Kidney (tissue), 14 donors: ENCODE measurements around the gene WDR12. TPM values are rescaled to one million over a fixed set of nuclear protein-coding genes. Genes with fewer than 3 reads are reported as not detected.
"Not testable (repeated sequence)": the region's sequence is repeated elsewhere in the genome, so short reads cannot be mapped to it uniquely, and the experiment has no call there.

Experiments used
- DNase-seq, 5 donors: peaks; one replicate each; pipeline ENCODE4 v3.0.0-alpha.2; 2013 to 2020
- FAIRE-seq: peaks from 2 replicates; lab custom pipeline; 2012; peaks lifted over from hg19 to GRCh38; lab: Jason Lieb, UNC
- H3K27ac ChIP-seq, 2 donors: one replicate each; pipeline ENCODE4 v1.7.0; 2013; ENCODE audit warnings: low read depth in 2 of 2, low read length in 2 of 2, inconsistent platforms in 1 of 2
- H3K27me3 ChIP-seq: one replicate; pipeline ENCODE4 v1.7.1; 2013; ENCODE audit warnings: low read length, inconsistent platforms; ENCODE audit not compliant: control insufficient read depth, insufficient read depth
- H3K36me3 ChIP-seq, 3 donors: one replicate each; pipeline versions ENCODE4 v1.7.0 to v1.7.1; 2013; ENCODE audit warnings: low read length in 3 of 3, control low read depth in 1 of 3, inconsistent platforms in 1 of 3; ENCODE audit not compliant: insufficient read depth in 3 of 3, control insufficient read depth in 2 of 3
- H3K4me1 ChIP-seq, 3 donors: one replicate each; pipeline versions ENCODE4 v1.7.0 to v1.7.1; 2013; ENCODE audit warnings: low read length in 3 of 3, inconsistent platforms in 1 of 3, low read depth in 1 of 3; ENCODE audit not compliant: control insufficient read depth in 2 of 3, insufficient read depth in 2 of 3
- H3K4me3 ChIP-seq, 3 donors: one replicate each; pipeline versions ENCODE4 v1.7.0 to v1.8.1; 2013; ENCODE audit warnings: low read length in 3 of 3, control low read depth in 1 of 3, inconsistent platforms in 1 of 3
- H3K9ac ChIP-seq, 3 donors: one replicate each; pipeline versions ENCODE4 v1.7.0 to v1.7.1; 2013; ENCODE audit warnings: low read length in 3 of 3, control low read depth in 1 of 3, inconsistent platforms in 1 of 3
- H3K9me3 ChIP-seq, 3 donors: one replicate each; pipeline versions ENCODE4 v1.7.0 to v1.7.1; 2013; ENCODE audit warnings: low read length in 3 of 3, control low read depth in 1 of 3, inconsistent platforms in 1 of 3; ENCODE audit not compliant: control insufficient read depth in 2 of 3, insufficient read depth in 1 of 3
- CTCF ChIP-seq: IDR thresholded peaks from 3 replicates; pipeline ENCODE4 v1.5.1; 2012; ENCODE audit warnings: mild to moderate bottlenecking, moderate library complexity, borderline replicate concordance; ENCODE audit not compliant: insufficient read depth; ENCODE audit errors: extremely low read depth
- intact Hi-C: fragments of 100-400 bp; cut with DNase I; formaldehyde crosslinking; loops from one replicate; pipeline ENCODE4 v1.11.1; 2022
- polyA plus RNA-seq: library from polyadenylated mRNA; stranded (reverse); fragments of 350-450 nt; fragmentation: Illumina TruSeq; extraction: RNeasy Lipid Tissue Mini Kit (QIAGEN cat#74804); gene quantifications from one replicate; pipeline ENCODE4 v1.2.3, GENCODE V29; 2014; ENCODE audit warnings: low read depth, low replicate concordance; ENCODE audit not compliant: insufficient read depth
- total RNA-seq: library from RNA; stranded (reverse); fragmentation: NEBNext Ultra II Directional; extraction: Animal tissue kit (Norgen Biotek cat#: 25700); gene quantifications from one replicate; pipeline ENCODE4 v1.2.1, GENCODE V29; 2021
- donor health status: control.
- donor health status: control.
- donor health status: control.
- donor health status: control.
- donor health status: control.
- donor health status: DM: yes; HTN: yes; CAD: no.
- donor health status: Normal renal cell carcinoma (clear cell type).

The WDR12 gene
- total and polyA plus RNA-seq, 2 donors from 2014 or later: 37.8 to 55.0 TPM

GRCh38 chr2:202861987-202862386, 49.5 kb downstream of the WDR12 start:
- no peak overlapping the region for H3K4me3 ChIP-seq
- intact Hi-C loops: no loop called here
- DNase-seq (no peak), FAIRE-seq (no peak)
- H3K27me3 ChIP-seq: no peaks in the 10 kb centered on the region
- no peak for TF ChIP-seq CTCF
- H3K9ac ChIP-seq: no peak overlapping the region
- no peaks in the 10 kb centered on the region for H3K4me1 ChIP-seq
- H3K27ac ChIP-seq: no peak overlapping the region
- no peaks in the 10 kb centered on the region for H3K36me3 ChIP-seq
- no peaks in the 10 kb centered on the region for H3K9me3 ChIP-seq

- intact Hi-C loops: no loop called here
- FAIRE-seq: no peak
- Histone ChIP-seq H3K4me3 (no peak overlapping the region), H3K9me3 (no peaks in the 10 kb centered on the region), H3K36me3 (no peaks in the 10 kb centered on the region), H3K27me3 (no peaks in the 10 kb centered on the region), H3K9ac (no peak overlapping the region), H3K27ac (no peak overlapping the region), H3K4me1 (no peaks in the 10 kb centered on the region)
- no peak for DNase-seq
- no peak for TF ChIP-seq CTCF
Measured at GRCh38 chr2:202858601-202859000, 52.9 kb downstream of the WDR12 start.

- DNase-seq, H3K4me3 ChIP-seq, H3K36me3 ChIP-seq, H3K9me3 ChIP-seq, H3K27ac ChIP-seq, FAIRE-seq, H3K9ac ChIP-seq, H3K4me1 ChIP-seq, H3K27me3 ChIP-seq, intact Hi-C loops: not testable (repeated sequence)
Measured at GRCh38 chr2:202849343-202849742, 62.1 kb downstream of the WDR12 start.

- DNase-seq (no peak), FAIRE-seq (no peak)
- no peaks in the 10 kb centered on the region for H3K27me3 ChIP-seq
- no peaks in the 10 kb centered on the region for H3K4me1 ChIP-seq
- H3K36me3 ChIP-seq: no peaks in the 10 kb centered on the region
- no peak for TF ChIP-seq CTCF
- H3K9ac ChIP-seq: no peak overlapping the region
- H3K9me3 ChIP-seq: no peaks in the 10 kb centered on the region
- intact Hi-C loops: no loop called here
- no peak overlapping the region for H3K4me3 ChIP-seq
- no peak overlapping the region for H3K27ac ChIP-seq
Measured at GRCh38 chr2:202848813-202849212, 62.7 kb downstream of the WDR12 start.
